ENCODE measurements around the gene MIA3.
A peak's percentile ranks its signal among the peaks of the same experiment; 100 is the strongest.
"Not testable (repeated sequence)": the region's sequence is repeated elsewhere in the genome, so short reads cannot be mapped to it uniquely, and the experiment has no call there.

MIA3 gene

GRCh38 chr1:222618001-222618879, at the start of gene MIA3:
MIA3 (plus strand) TSS chr1:222618097; CDS start chr1:222618111, 14 bp downstream.
- peak; percentile 84 for DNase-seq

DNA sequence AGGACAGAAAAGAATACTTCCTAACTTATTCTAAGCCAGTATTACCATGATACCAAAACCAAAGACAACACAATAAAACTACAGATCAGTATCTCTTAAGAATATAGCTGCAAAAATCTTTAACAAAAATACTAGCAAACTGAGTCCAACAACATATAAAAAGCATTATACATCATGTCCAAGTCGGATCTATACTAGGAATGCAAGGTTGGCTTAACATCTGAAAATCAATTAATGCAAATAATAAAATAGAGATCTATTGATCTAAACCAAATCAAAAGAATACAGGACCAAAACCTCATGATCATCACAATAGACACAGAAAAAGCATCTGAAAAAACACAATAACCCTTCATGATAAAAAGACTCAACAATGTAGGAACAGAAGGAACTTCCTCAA, 47.1 kb upstream of the MIA3 start:
- DNase-seq = no peak

DNA sequence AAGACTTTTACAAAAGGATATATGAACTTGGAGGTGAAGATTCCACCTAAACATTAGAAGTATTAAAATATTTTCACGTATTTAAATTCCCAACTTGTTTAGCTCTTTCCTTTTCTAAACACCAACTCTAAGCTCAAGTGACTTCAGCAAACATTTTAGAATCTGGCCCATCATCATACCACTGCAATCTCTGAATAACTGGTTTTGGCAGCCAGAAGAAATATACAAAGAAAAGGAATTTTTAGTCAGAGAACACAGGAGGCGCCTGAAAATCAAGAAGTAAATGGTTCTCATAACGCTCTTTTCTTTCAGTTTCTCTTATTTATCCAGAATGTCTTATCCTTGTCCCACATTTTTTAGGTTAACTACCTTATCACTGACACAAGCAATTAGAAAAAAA, 38.6 kb upstream of the MIA3 start:
- no peak for DNase-seq

DNA sequence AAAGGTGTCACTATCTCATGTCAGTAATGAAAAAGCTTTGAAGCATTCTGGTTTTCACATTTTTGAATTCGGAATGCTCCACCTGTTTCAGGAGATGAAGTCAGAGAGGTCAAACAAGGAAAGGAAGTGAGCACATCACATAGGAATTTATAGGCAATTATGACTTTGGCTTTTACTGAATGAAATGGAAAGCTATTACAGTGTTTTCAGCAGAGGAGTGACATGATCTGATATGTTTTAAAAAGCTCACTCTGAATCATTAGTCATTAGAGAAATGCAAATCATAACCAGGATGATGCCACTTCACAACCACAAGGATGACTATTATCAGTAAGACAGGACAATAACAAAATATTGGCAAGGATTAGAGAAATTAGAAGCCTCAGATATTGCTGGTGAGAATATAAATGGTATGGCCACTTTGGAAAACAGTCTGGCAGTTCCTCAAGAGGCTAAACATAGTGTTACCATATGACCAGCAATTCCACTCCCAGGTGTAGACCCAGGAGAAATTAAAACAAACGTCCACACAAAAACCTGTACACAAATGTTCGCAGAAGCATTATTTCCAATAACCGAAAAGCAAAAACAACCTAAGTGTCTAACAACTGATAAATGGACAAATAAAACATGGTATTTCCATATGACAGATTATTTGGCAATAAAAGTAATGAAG, 35.7 kb upstream of the MIA3 start:
- DNase-seq = no peak

DNA sequence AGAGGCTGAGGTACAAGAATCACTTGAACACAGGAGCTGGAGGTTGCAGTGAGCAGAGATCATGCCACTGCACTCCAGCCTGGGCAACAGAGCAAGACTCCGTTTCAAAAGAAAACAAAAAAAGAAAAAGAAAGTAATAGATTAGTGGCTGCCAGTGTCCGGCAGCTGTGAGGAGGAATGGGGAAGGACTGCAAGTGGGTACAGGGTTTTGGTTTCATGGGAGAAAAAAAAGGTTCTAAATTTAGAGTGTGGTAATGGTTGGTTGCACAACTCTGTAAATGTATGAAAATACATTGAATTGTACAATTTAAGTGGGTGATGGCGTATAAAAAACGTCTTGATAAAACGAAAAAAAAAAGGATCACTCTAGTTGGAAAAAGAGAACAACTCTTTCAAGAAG, 34.8 kb upstream of the MIA3 start:
- DNase-seq = no peak

DNA sequence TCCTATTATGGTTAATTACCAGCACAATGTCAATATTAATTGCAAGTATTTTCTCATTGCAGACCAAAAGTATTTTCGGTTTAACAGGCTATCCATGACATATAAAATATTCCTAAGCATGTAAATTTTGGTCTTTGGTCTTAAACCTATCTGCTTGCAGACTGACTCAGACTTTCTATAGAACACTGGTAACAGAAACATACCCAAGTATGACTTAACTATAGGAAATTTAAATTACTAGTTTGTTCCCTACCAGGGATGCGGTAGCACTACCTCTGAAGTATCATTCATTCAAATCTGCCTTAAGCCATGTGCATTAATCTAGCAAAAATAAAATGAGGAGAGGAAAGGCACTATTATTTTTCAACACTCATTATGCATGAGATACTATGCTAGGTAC, 31.1 kb upstream of the MIA3 start:
- no peak for DNase-seq

- no peak for DNase-seq
Measured at GRCh38 chr1:222588135-222588534, 29.8 kb upstream of the MIA3 start.

DNA sequence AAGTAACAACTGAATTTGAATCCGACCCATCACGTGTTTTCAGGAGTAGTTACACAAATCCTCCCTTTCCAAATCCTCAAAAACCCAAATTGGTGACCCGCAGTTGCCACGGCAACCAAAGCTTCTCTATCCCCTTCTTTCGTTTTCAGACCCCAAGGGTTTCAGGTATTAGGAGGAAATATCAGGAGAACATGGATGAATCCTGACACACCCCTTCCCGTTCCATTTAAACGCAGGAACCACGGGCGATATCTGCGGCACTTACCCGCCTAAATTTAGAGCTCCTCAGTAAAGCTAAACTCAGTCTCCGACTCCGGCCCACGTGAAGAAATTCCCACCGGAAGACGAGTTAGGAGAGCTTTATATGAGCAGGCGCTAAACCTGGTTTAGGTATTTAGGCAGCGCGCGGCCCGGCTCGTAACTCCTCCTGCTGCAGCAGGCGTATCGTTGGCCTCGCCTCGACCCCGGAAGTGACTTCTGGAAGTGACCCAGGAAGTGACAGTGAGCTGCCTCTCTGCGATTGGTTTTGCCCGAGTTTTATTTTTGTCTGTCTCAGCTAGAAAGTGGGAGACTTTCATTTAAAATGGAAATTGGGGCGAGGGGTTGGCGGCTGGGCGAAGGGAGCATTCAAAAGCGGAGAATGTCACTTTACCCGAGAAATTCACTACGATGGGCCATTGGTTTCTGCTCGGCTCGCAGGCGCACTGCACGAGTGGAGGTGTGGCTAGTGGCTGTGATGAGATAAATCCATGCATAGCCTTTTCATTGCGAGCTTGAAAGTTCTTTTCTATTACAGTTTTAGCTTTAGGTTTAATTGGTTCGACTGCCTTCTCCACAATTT, 28.2 kb upstream of the MIA3 start, which contains the start of gene TAF1A:
TAF1A (minus strand) TSS at position 472 of the 841 bp plus-strand sequence.
- DNase-seq = peak; percentile 93

GRCh38 chr1:222592171-222592570, 25.7 kb upstream of the MIA3 start:
- no peak for DNase-seq

- DNase-seq = no peak
Measured at GRCh38 chr1:222594789-222595188, 23.1 kb upstream of the MIA3 start.

DNA sequence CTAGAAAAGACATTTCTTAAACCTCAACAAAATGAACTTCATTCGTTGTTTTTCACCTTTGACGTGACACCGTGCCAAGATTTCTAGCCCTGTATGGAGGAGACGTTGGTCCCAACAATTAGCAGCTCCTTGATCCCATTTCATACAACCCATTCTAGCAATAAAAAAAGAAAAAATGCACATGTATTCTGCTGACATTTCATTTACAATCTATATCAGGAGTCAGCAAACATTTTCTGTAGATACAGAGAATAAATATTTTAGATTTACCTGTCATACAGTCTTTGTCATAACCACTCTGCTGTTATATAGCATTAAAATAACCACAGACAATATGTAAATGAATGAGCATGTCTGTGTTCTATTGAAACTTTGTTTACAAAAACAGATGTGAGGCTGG, 21.2 kb upstream of the MIA3 start:
- no peak for DNase-seq

GRCh38 chr1:222600281-222600680, 17.6 kb upstream of the MIA3 start:
- no peak for DNase-seq

DNA sequence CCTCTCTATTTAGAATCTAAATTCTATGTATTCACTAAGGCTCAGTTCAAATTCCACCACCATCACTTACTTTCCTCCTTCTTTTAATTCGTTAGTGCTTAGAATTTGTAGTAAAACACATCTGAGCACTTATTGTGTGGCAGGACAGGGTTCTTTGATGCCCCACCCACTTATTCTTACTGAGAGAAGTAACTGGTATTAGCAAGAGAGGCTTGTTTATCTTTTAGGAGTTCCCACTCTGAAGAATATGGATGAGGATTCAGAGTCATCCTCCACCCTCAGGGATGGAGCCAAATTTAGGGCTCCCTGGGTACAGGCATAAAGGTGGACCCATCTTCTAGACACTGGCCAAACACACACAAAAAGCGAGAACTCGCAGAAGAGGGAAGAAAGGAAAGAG, 16.6 kb upstream of the MIA3 start:
- no peak for DNase-seq

GRCh38 chr1:222606757-222607156, 11.1 kb upstream of the MIA3 start:
- no peak for DNase-seq

- DNase-seq = not testable (repeated sequence)
Measured at GRCh38 chr1:222609111-222609510, 8.8 kb upstream of the MIA3 start.

DNA sequence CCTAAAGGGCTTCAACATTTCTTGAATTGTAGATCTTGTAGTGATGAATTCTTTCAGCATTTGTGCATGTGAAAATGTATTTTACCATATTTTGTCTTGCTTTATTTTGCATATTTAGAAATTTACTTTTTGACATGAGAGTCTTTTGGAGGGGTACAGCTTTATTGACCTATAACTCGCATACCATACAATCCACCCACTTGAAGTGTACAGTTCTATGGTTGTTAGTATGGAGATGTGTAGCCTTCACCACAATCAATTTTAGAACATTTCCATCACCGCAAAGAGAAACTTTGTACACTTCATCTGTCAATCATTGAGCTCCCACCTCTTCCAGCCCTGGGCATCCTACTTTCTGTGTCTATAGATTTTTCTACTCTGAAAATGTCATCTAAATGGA, 7.2 kb upstream of the MIA3 start:
- no peak for DNase-seq

DNA sequence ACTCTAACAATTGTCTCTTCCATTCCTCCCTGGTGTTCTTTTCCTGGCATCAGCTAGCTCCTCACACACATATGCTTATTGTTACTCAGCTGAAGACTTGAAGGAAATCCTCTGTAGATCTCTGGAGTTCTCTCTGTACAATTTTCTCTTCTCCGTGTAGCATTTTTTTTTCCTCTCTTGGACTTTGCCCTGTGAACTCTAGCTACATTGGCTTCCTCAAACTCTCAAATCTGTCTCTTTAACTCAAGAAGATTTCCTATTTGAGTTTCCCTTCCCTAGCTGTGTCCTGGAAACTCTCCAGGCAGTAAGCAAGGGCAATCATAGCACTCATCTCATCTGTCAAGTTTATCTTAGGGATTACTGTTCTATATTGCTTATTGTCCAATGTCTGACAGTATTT, 4.3 kb upstream of the MIA3 start:
- no peak for DNase-seq

DNA sequence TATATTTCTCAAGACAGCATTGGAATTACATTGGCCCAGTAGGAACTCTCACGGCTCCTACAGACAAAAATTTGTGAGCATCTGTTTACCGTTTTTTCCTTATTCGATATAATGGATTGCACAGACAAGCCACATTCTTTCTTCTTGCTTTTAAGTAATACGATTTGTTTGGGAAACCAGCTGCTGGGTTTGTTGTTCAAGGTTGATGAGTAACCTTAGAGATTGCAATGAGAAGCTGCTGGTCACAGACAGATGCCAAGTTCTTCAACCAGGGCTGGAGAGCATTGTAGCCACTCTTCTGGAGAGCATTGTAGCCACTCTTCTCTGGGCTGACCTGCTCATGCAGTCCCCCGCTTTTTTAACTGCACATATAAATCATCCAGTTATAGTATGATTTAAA, 1.4 kb upstream of the MIA3 start:
- DNase-seq = no peak

- peak; percentile 94 for DNase-seq
Measured at GRCh38 chr1:222617367-222617951, 438 bp upstream of the MIA3 start.

DNA sequence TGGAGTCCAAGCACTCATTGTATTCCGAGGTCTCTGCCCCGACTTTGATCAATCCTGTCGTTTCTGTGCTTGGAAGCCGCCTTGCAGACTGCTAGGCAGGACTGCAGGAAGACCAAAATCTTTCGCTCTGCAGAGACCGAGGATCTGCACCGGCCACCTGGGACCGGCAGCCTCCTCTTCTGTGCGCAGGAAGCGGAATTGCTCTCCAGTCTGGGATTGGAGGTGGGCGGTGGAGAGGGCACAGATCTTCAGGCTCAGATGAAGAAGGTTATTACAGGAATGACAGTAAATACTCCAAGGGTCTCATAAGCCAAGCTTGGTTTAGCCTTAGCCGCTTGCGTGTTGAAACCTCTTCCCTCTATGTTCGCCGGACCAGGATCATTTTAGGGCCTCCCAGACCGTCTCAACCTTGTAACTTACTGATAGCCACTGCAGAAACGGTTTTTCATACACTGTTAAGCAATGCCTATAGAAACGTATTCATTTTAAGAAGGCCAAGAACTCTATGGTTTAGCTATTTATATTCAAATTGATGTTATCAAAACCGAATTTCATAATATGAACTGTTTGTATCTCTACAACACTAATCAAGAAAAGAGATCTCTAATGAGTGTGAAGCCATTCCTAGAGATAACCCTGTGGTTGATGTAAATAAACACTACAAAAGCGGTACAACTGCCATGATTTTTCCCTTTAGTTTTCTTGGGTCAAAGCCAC, 1.1 kb downstream of the MIA3 start:
- peak; percentile 43 for DNase-seq

DNA sequence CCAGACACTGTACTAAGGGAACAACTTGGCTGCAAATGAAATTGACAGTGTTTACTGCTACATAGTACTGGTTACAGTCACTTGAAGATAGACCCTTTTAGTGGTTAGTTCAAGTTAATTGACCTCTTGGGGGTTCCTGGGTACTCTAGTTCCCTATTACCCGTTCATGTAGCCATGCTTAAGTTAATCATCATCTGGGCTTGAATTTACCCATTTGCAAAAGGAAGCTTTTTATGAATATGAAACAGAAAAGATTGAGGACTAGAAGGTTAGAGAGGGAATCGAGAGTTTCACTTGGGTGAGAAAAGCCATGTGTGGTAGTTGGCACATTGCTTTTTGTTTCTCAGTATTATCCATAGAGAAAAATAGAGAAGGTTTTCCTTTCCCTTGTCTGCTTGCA, 2.7 kb downstream of the MIA3 start:
- DNase-seq = no peak

DNA sequence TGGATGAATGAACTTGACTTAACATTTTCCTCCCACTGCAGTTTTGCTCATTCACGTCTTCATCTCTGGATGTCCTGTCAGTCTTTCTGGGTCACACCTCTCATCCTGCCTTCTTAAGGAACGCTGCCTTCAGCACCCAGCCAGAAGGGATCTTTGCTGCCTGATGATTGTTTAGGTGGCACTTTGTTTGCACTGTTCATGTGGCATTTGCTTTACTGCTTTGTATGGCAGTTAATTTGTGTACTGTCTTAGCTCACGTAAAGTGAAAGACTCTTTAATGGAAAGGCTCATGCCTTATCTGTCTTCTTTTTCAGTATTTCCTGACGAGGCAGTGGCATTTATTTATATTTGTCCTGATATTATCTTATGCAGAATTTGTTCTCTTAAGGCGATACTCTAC, 4.9 kb downstream of the MIA3 start:
- no peak for DNase-seq
